HuH-7 (cell line): ENCODE results near the gene SCN2B.

ENCODE experiments used
- DNase-seq: peaks from one replicate; pipeline ENCODE4 v3.0.0; 2011; ENCODE audit warnings: low spot score

Gene SCN2B

DNA sequence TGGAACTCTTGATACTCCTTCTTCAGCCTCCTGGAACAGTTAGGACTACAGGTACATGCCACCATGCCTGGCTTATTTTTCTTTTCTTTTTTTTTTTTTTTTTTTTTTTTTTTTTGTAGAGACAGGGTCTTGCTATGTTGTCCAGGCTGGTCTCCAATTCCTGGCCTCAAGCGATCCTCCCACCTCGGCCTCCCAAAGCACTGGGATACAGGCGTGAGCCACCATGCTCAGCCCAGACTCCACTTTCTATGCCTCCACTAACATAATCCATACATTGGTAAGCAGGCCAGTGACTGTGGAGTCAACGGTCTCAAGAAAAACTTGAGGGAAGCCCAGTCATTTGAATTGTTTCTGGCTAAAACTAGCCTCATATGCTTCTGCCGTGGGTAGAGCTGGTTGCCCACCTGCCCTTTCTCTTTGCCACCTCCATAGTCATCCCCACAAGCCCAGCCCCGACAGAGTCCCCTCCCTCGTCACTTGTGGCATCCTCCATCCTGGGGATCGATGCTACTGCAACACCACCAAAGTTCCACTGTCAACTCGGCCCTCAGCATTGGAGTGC, 2.4 kb downstream of the SCN2B start:
- no peak for DNase-seq

DNA sequence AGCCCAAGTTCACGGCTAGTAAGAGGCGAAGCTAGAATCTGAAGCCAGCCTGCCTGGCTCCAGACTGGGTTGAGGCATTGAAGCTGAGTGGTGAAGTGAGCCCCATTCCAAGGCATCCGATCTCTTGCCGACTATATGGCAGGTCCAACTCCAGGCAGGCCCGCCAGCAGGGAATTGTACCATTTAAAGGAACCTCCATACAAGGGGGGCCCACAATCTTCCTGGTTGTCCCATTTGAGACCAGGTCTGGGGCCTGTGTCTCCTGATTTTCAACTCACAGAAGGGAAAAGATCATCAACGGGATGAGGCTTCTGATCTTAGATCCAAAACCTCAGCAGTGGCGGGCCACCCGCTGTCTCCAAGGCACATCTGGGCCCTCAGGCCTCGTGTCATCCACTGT, 4.1 kb downstream of the SCN2B start:
- DNase-seq, result no peak

DNA sequence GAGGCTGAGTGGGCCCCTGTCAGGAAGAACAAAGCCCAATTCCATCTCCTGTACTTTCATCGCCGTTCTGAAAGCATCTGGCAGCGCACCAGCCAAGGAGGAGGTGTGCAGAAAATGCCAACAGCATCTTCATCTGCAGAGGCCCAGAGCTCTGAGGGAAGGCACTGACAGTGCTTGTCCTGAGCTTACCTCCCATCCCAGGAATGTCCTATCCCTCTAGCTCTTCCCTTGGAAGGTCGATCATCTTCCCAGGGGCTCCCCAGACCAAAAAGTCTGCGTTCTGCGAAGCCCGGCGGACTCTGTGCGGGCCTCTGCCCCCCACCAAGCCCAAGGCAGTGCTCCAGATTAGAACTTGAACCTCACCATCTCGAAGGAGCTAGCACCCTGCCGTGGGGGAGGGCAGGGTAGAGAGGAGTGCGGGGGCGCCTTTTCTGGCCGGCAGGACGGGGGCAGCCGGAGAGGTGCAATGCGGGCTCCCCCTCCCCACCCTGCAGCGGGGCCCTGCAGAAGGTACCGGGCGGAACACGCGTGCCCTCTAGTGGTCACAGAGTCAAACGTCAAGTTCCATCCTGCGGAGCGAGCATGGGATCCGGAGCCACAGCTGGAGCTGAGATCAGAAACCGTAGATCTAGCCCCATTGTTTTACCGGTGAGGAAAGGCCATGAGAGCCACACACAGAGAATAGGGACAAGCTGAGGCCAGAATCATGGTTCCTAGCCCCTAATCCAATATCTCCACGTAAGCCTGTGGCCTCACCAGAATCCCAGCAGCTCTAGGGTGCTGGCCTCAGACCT, 5.0 kb downstream of the SCN2B start:
- DNase-seq, result peak; percentile 90

DNA sequence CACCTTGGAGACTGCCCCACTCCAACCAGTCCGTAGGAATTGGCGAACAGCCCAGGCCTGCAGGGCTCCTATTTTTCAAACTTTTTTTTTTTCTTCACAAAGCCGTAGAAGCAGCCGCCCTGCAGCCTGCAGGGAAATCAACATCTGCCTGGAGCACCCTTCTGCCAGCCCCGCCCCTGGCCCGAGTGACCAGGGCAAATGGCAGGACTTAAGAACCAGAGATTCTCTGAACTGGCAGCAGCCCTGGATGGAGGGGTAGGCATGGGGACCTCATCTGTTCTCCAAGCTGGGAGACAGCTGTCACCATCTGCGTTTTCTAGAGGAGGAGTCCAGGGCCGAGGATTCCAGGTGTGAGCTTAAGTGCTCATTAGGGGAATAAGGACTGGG, 5.6 kb downstream of the SCN2B start:
- no peak for DNase-seq

DNA sequence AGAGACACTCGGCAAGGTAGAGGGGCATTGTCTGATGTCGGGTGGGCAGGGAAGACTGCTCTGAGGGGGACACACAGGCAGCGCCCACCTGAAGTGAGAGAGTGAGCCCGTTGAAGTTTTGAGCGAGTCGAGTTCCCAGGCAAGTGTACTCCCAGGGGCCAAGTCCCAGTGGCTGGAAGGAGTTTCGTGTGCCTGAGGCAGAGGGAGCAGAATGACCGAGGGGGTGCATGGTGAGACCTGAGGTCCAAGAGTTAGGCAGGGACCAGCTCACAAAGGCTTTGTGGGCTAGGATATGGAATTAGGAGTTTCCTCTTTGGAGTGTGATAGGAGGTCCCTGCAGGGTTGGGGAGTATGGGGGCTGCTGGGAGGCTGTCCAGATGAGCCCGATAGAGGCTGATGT, 6.2 kb downstream of the SCN2B start:
- no peak for DNase-seq

DNA sequence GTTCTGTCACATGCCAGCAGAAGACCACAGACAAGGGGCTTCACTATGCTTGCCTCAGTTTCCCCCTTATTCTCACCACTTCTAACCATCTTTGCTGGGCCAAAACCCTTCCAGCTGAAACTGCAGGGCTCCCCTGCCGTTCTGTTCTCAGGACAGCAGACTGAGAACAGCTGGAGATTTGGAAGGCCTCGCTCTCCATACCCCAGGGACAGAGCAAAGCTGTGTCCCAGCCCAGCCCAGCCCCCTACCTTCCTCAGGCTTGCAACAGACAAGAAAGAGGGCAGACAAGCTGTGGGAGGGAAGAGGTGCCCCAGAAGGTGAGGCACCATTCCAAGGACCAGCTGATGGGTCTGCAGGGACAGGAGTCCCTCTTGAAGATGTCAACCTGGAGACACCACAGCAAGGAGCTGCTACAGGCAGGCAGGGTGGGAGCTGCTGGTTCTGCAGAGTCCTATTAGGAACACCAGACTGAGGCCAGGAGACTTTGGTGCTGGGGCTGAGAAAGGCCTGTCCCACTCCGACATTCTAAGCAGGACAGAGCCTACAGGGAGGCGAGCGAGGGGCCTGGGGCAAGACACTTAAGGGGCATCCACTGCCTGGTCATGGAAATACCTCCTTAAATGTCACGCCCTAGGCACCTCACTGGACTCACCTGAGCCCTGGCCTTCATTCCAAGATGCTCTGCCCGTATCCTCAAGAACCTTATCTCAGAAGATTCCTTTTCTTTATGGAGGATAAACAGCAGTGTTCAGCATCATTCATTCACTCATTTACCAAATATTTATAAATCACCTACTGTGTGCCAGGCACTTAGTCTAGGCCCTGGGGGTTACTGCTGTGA, 6.9 kb downstream of the SCN2B start:
- no peak for DNase-seq

DNA sequence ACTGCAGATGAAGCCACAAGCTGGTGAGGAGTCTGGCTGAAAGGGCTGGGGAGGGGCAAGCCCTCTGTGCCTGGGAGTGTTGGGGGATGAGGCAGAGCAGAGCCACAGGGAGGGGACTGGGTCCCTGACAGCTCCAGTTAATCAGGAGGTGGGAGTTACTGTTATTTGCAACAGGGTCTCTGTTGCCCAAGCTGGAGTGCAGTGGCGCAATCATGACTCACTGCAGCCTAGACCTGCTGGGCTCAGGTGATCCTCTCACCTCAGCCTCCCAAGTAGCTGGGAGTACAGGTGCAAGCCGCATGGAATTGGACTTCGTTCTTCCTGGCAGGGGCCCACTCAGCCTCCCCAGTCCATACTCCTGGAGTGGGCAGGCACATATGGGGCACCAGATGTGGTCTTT, 7.7 kb downstream of the SCN2B start:
- no peak for DNase-seq

DNA sequence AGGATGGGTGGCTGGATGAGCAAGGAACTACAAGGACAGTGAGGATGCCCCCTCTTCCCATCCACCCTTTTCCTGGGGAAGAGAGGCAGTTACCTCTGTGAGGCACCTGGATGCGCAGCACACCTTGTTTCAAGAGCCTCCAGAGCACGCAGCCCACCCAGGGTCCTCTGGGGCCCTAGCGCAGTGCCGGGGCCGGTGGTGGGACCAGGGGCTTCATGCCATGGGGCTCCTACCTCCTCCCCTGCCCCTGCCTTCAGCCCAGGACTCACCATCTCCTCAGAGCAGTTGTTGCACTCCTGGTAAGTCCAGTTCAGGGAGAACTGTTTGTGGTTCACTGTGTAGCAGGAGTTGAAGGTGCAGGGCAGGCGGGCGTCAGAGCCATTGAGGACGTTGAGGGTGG, 8.1 kb downstream of the SCN2B start:
- DNase-seq, result no peak

DNA sequence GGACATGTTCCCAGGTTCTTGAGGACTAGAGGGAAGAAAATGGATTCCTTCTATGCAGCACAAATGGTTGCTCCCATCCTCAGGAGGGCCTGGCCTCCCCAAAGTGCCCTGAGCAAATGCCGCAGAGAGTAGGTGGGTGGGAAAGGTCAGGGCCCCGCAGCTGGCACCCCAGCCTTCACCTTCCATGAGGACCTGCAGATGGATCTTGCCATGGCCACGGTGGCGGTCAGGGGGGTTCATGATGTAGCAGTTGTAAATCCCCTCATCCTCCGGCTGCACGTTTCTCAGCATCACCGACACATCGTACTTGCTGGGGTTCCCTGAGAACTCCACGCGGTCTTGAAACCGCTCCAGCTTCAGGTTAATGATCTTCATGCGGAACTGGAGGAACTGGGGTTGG, 8.5 kb downstream of the SCN2B start:
- no peak for DNase-seq

DNA sequence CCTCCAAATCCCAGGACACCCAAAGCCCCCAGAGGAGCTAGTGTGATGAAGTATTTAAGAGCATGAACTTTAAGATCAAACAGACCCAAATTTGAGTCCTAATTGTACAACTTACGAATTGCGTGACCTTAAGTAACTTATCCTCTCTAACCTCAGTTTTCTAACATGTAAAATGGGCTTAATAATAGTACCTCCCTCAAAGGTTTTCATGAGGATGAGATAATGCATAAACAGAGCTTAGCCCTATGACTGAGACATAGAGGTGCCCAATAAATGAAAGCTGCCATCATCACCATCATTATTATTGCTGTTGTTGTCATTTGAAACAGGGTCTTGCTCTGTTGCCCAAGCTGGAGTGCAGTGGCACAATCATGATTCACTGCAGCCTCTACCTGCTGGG, 9.2 kb downstream of the SCN2B start:
- DNase-seq, result no peak

DNA sequence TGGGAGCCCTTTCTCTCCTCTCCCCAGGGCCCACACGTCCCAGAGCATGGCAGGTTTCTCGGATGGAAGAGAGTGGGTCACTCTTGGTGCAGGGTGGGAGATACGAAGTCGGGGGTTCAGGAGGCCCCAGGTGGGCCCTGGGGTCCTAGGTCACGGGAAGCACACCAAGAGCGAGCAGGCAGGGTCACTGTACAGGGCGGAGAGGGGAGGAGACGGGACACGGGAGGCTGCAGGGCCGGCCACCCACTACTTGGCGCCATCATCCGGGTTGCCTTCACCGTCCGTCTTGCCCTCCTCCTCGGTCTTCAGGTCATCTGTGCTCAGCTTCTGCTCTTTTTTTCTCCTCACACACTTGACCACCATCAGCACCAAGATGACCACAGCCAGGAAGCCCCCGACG, 9.8 kb downstream of the SCN2B start:
- no peak for DNase-seq

DNA sequence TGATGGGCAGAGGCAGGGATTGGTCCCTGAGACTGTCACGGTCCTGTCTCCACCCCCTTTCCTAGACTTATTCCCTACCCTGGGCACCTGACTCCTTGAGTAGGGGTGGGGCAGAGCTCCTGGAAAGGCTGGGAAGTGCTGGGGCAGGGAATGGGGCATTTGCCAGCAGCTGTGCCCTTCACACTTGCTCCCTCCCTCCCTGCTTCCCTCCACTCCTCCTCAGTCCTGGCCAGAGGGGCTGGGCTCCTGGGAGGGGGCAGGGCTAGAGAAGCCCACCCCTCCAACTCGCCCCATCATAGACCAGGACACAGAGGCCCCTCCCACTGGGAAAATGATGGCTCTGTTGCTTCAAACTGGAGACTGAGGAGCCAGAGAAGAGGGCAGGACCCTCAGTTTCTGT, 11.6 kb downstream of the SCN2B start:
- no peak for DNase-seq

DNA sequence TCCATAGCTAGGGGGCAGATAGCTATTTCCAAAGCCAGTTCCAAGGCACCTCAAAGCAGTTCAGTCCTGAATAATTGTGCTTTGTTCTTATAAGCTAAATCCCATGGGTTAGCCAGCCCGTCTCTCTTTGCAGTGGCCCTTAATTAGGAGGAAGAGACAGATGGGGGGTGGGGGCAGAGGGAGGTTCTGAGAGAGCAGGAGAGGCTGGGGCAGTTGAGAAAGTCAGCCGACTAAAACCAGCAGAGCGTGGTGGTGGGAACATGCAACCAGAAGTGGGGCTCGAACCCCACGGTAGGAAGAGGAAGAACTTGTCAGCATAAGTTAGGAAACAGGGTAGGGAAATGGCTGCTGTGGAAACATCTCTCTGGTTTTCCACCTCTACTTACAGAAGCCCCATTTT, 12.9 kb downstream of the SCN2B start:
- no peak for DNase-seq

DNA sequence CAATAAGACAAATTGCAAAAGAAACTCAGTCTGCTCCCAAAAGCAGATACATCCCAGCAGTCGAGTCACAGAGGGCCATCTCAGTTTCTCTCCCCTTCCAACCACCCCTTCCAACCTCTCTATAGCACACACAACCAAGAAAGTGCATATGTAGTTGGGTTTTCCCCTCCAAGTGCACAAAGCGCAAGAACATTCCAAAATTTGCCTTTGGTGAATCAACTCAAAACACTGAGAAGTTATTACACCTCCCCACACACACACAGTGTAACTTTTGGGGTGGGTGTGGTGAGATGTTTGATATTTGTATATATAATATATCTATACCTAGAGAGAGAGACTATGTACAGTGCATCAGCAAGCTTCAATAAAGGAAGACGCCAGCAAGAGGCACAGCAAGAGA, 13.6 kb downstream of the SCN2B start:
- DNase-seq, result no peak

DNA sequence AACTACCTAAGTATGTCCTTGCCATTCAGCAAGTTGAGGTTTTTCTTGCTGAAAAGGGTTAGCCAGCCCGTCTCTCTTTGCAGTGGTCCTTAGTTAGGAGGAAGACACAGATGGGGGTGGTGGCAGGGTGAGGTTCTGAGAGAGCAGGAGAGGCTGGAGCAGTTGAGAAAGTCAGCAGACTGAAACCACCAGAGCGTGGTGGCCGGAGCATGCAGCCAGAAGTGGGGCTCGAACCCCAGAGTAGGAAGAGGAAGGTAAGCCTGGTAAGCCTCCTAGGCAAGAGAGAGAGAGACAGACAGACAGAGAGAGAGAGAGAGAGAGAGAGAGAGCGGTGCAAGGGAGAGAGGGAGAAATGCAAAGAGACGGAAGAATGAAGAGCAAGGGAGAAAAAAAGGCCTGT, 14.7 kb downstream of the SCN2B start:
- no peak for DNase-seq

DNA sequence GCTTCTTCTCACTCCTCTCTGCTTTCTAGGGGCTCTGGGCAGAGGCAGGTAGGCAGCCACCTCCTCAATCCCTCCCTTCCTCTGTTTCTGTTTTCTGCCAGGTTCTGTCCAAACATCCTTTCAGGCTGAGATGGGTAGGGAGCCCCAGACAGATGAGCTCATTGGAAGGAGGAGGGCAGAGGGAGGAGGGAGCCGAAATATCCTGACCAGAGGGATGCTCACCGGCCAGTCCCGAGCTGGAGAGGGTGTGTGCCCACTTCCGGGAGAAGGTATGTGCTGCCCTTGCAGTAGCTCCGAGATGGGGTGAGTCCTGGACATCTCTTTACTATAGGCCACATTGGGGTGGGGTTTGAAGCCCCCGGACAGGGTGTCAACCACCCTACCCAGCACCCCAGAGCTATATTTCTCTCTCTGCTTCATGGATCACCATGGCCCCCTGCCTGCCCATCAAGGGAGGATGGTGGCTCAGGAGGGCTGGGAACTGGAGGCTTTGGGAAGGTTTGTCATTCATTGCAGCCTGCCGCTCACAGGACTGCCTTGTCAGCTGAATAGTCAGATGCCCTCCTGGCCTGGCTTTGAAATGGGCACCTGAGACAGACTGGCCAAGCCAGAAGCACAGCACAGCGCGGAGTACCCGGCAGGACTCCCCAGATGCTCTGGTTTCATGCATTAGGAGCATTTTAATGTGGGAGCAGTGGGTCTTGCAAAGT, 19.1 kb downstream of the SCN2B start:
- DNase-seq, result no peak

DNA sequence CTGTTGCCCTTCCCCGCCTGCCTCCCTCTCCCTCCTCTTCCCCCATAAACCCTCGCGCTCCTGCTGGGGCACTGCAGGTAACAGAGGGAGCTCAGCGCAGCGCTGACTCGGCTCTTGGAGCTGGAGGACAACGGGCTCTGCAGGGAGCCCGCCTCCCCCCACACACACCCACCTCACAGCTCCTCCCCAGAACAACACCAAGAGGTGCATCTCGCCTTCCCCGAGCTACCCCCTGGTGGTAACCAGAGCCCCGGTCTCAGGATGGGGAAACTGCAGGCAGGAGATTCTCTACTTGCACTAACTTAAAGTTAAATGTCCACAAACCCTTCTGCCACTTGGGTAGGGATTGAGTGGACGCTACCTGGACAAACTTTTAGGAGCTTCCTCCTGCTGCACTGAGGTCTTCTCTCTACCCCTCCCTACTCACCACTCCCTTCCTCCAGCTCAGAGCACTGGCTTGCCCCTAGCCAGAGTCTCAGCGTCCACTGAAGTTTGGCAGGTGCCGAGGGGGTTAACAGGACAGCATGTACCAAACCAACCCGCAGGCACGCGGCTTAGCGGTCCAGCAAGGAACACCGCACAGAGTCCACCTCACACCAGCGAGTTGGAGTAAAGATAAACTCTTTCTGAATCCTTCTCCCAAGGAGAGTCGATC, 19.8 kb downstream of the SCN2B start:
- DNase-seq, result peak; percentile 70

DNA sequence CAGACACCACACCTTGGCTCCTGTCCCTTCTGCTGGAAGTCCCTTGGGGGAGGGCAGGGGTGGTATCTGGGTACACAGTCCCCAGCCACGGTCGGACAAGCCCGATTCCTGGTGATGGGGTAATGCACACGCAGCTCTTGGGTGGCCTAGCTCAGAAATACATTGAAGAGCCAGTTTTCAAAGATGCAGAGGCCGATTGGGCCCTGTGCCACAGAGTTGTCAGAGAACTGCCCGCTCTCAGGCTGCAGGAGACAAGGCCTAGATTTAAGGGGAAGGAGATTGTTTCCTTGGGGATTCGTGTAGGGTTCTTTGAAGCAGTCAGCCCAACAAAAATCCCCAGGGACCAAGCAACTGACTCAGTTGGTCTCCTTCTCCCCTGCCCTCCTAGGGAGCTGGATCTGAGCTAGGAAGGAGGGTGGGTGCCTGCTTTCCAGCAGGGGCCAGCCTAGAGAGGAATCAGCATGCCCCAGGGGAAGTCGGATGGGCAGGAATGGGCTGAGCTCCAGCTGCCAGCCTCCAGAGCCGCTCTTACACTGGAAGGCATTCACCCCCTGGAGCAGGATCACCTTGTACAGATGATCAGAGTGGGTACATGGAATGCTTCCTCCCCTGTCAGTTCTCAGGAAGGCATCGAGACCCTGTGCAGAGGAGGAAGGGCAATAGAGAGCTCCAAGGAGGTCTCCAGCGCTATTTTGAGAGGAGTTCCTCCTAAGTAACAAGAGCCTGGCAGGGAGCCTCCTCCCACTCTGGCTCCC, 20.5 kb downstream of the SCN2B start:
- DNase-seq, result no peak

DNA sequence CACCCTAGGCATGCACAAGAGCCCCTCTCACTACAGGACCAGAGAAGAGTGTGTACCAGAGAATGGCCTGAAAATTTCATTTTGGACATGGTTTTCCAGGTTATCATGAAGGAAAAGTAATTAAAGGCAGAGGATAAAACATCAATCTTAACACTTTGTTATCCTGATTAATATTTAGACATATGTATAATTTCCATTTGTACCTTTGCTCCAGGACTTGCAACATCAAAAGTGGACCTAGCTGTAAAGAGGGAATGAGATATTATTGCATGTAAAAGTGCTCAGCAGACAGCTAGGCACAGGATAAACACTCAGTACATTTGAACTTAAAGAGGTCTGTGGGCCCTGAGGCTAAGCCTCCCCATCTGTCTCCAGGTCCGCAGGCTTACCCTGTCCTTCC, 21.8 kb downstream of the SCN2B start:
- DNase-seq, result no peak

DNA sequence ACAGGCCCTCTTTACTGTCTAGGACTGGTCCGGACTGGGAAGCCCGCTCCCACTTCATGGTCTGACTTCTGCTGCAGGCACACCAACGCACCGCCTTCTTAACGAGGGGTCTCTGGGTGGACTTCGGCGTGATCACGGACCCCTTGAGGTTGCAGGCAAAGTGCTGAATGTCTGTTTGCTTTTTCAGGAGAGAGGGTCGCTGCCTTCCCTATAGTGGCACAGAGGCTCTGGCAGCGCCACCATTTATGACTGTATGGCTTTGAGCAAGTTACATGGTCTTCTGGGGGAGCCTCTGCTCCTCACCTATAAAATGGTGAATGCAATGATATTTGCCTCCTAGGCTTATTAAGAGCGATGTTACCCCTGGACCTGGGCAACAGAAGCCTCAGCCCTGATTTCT, 22.5 kb downstream of the SCN2B start:
- DNase-seq, result no peak

DNA sequence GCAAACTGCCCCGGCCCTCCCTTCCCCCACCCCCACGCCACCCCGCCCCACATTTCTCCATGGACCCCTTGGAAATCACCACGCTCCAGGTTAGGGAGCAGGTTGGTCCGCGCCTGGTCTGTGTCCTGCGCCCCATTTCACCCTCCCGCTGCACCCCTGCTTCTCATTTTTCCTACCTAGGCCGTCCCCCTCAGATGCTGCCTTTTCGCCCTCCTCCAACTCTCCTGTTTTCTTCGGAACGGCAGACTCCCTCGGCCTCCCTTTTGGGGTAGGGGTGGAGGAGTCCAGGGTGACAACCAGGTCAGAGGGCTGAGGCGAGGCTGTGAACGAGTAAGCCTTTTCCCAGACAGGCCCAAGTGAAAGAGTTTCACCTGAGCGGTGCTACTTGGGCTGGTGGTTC, 22.9 kb downstream of the SCN2B start:
- DNase-seq, result no peak
